ENCODE data around the gene PCDHA10.

Gene PCDHA10

GRCh38 chr5:140883927-140884697, 28.4 kb downstream of the PCDHA10 start:
- DNase-seq: no peak

- no peak for DNase-seq
Measured at GRCh38 chr5:140916325-140916724, 60.6 kb downstream of the PCDHA10 start.
